Caco-2 (cell line): Measurements from ENCODE around the gene RHOT2. TPM values are rescaled to one million over a fixed set of nuclear protein-coding genes. Genes with fewer than 3 reads are reported as not detected.

ENCODE experiments used
- total RNA-seq: library from RNA; stranded (reverse); gene quantifications from 2 replicates; pipeline ENCODE4 v1.2.3, GENCODE V29; 2022

Gene RHOT2
- total RNA-seq, 1 experiment from 2014 or later, result 96.7 TPM

Other genes with a start within 250 kb of the RHOT2 start
- gene RAB11FIP3, start 242.5 kb upstream of the RHOT2 start, total RNA-seq, result 31.3 and 35.8 TPM in 2 replicates
- gene CAPN15, start 140.4 kb upstream of the RHOT2 start, total RNA-seq, result 85.3 and 87.9 TPM in 2 replicates
- 0.14 TPM in 1 of 2 replicates, not detected in the other for gene PRR35, start 107.7 kb upstream of the RHOT2 start, total RNA-seq
- gene NHLRC4, start 101.1 kb upstream of the RHOT2 start, total RNA-seq, result not detected in 2 replicates
- 45.3 and 45.8 TPM in 2 replicates for gene PIGQ, start 98.2 kb upstream of the RHOT2 start, total RNA-seq
- gene RAB40C, start 78.1 kb upstream of the RHOT2 start, total RNA-seq, result 18.7 and 19.1 TPM in 2 replicates
- gene WFIKKN1, start 37.1 kb upstream of the RHOT2 start, total RNA-seq, result 0.39 and 0.54 TPM in 2 replicates
- 67.1 and 67.4 TPM in 2 replicates for gene METTL26, start 31.8 kb upstream of the RHOT2 start, total RNA-seq
- gene MCRIP2, start 26.3 kb upstream of the RHOT2 start, total RNA-seq, result 33.0 and 40.7 TPM in 2 replicates
- gene WDR90, start 18.8 kb upstream of the RHOT2 start, total RNA-seq, result 57.8 and 60.9 TPM in 2 replicates
- gene RHBDL1, start 7.5 kb downstream of the RHOT2 start, total RNA-seq, result 2.9 and 3.2 TPM in 2 replicates
- 77.8 and 86.6 TPM in 2 replicates for gene STUB1, start 12.3 kb downstream of the RHOT2 start, total RNA-seq
- 46.7 and 52.4 TPM in 2 replicates for gene JMJD8, start 16.2 kb downstream of the RHOT2 start, total RNA-seq
- 10.8 and 11.7 TPM in 2 replicates for gene WDR24, start 22.3 kb downstream of the RHOT2 start, total RNA-seq
- 5.9 and 10.5 TPM in 2 replicates for gene FBXL16, start 37.7 kb downstream of the RHOT2 start, total RNA-seq
- gene METRN, start 47.0 kb downstream of the RHOT2 start, total RNA-seq, result 20.0 and 23.4 TPM in 2 replicates
- gene ANTKMT, start 53.0 kb downstream of the RHOT2 start, total RNA-seq, result 39.7 and 42.6 TPM in 2 replicates
- 3.5 and 4.6 TPM in 2 replicates for gene CCDC78, start 58.3 kb downstream of the RHOT2 start, total RNA-seq
- 6.8 and 9.7 TPM in 2 replicates for gene HAGHL, start 59.0 kb downstream of the RHOT2 start, total RNA-seq
- gene CIAO3, start 72.9 kb downstream of the RHOT2 start, total RNA-seq, result 42.9 and 44.5 TPM in 2 replicates
- gene MSLN, start 92.6 kb downstream of the RHOT2 start, total RNA-seq, result 0.36 and 0.39 TPM in 2 replicates
- 42.2 and 44.0 TPM in 2 replicates for gene RPUSD1, start 120.2 kb downstream of the RHOT2 start, total RNA-seq
- 97.6 and 102 TPM in 2 replicates for gene CHTF18, start 120.5 kb downstream of the RHOT2 start, total RNA-seq
- gene GNG13, start 132.6 kb downstream of the RHOT2 start, total RNA-seq, result not detected in 2 replicates